ENCODE measurements around the gene AP2B1. TPM values are rescaled to one million over a fixed set of nuclear protein-coding genes. Genes with fewer than 3 reads are reported as not detected.
A peak's percentile ranks its signal among the peaks of the same experiment; 100 is the strongest.

Gene AP2B1
- total and polyA plus RNA-seq, 9 of the 15 experiments (the other 6 are each of a cell fraction or from before 2014, with no cell fraction given) = 60.1 to 287 (median 105) TPM

- TF ChIP-seq HDAC1 (IDR thresholded peaks at IDR 0.05) (peak in 1 of 2 experiments; percentile 51; a peak in 2 of 4 replicates), ZNF263 (CRISPR knock-in tag; IDR thresholded peaks at IDR 0.05; ENCODE audit: borderline replicate concordance) (no peak), TEAD1 (CRISPR knock-in tag; IDR thresholded peaks at IDR 0.05) (no peak), CXXC5 (CRISPR knock-in tag; IDR thresholded peaks at IDR 0.05) (no peak), SRSF9 (IDR thresholded peaks at IDR 0.05; ENCODE audit: borderline replicate concordance, low read depth, low read length) (no peak), HCFC1 (IDR thresholded peaks at IDR 0.05; ENCODE audit: low read depth, low read length) (no peak), ZFX (CRISPR knock-in tag; IDR thresholded peaks at IDR 0.05) (no peak), NR4A1 (CRISPR knock-in tag; IDR thresholded peaks at IDR 0.05) (no peak), NR4A1 (tag; IDR thresholded peaks at IDR 0.05) (0 out of 2 replicates have a peak, but pooled peaks have one; percentile 56), CC2D1A (IDR thresholded peaks at IDR 0.05) (peak; percentile 15; the same call in 1 of the 2 replicates), RUNX1 (IDR thresholded peaks at IDR 0.05; ENCODE audit: low read depth) (no peak), EGR1 (conservative IDR thresholded peaks at IDR 0.05) (no peak), E2F8 (IDR thresholded peaks at IDR 0.05; ENCODE audit: low read depth, partially characterized antibody) (no peak), CBX8 (IDR thresholded peaks at IDR 0.05; ENCODE audit: borderline replicate concordance, extremely low read depth, low read depth, low read length, poor library complexity, severe bottlenecking) (no peak), LARP7 (IDR thresholded peaks at IDR 0.05) (0 out of 2 replicates have a peak, but pooled peaks have one; percentile 12), ARID2 (IDR thresholded peaks at IDR 0.05) (0 out of 2 replicates have a peak, but pooled peaks have one; percentile 36), HOMEZ (CRISPR knock-in tag; IDR thresholded peaks at IDR 0.05) (no peak), ELK3 (CRISPR knock-in tag; IDR thresholded peaks at IDR 0.05) (no peak), ZFP30 (CRISPR knock-in tag; IDR thresholded peaks at IDR 0.05; ENCODE audit: borderline replicate concordance) (no peak), PKNOX1 (IDR thresholded peaks at IDR 0.05) (peak; percentile 65), SMARCA5 (IDR thresholded peaks at IDR 0.05) (peak; percentile 56; the same call in 1 of the 2 replicates), ATF3 (IDR thresholded peaks at IDR 0.05) (no peak), ATF3 (CRISPR knock-in tag; conservative IDR thresholded peaks at IDR 0.05) (0 out of 2 replicates have a peak, but pooled peaks have one; percentile 32)
Observed at GRCh38 chr17:35566968-35567367, 20.2 kb upstream of the AP2B1 start (continued).

Data from K562 (cell line).